IMR-90 (cell line): ENCODE data around the gene TANK. TPM values are rescaled to one million over a fixed set of nuclear protein-coding genes. Genes with fewer than 3 reads are reported as not detected.

ENCODE experiments used
- ATAC-seq: fragments of 200-7000 bp; cut with Tn5 transposase; 2 replicates; pipeline ENCODE4 v1.9.1; 2020; ENCODE audit warnings: low read depth, mild to moderate bottlenecking, moderate library complexity
- BruUV-seq: library from RNA; stranded (reverse); fragments of 400-500 nt; replicated peaks from 2 replicates; lab custom pipeline; 2021; lab: Mats Ljungman, UMichigan
- CTCF ChIA-PET: fragments of 300-600 bp; formaldehyde crosslinking; extraction: SDS; loops from one replicate; lab custom pipeline; 2021; ENCODE audit warnings: antibody characterized with exemption; lab: Yijun Ruan, JAX
- POLR2A ChIA-PET: fragments of 300-600 bp; sonication (Branson Sonifier 250); formaldehyde crosslinking; loops from one replicate; lab custom pipeline; 2022; ENCODE audit warnings: antibody characterized with exemption; ENCODE audit not compliant: unreplicated experiment; lab: Charles Lee
- DNase-seq: peaks from one replicate; pipeline ENCODE4 v3.0.0; 2013
- H2AFZ ChIP-seq: replicated peaks from 2 replicates; pipeline ENCODE3; 2013; ENCODE audit warnings: low read length, mild to moderate bottlenecking; ENCODE audit not compliant: poor library complexity
- H2AK5ac ChIP-seq: 2 replicates; pipeline ENCODE4 v1.6.1; 2013; ENCODE audit warnings: low read depth, low read length, inconsistent platforms
- H2AK9ac ChIP-seq: replicated peaks from 2 replicates; pipeline ENCODE3; 2013; ENCODE audit warnings: mild to moderate bottlenecking, low read depth, low read length, moderate library complexity; ENCODE audit not compliant: poor library complexity
- H2BK120ac ChIP-seq: 2 replicates; pipeline ENCODE4 v1.6.1; 2013; ENCODE audit warnings: low read depth, low read length, inconsistent platforms
- H2BK15ac ChIP-seq: 3 replicates; pipeline ENCODE4 v1.6.1; 2013; ENCODE audit warnings: low read depth, low read length, inconsistent platforms
- H2BK20ac ChIP-seq: 2 replicates; pipeline ENCODE4 v1.6.1; 2013; ENCODE audit warnings: low read depth, mild to moderate bottlenecking, inconsistent platforms, low read length, moderate library complexity
- H2BK5ac ChIP-seq: 2 replicates; pipeline ENCODE4 v1.6.1; 2013; ENCODE audit warnings: mild to moderate bottlenecking, low read depth, low read length, inconsistent platforms; ENCODE audit not compliant: poor library complexity, severe bottlenecking
- H3K14ac ChIP-seq: replicated peaks from 2 replicates; pipeline ENCODE4 v1.6.1; 2013; ENCODE audit warnings: low read depth, low read length, inconsistent platforms
- H3K18ac ChIP-seq: 2 replicates; pipeline ENCODE4 v1.6.1; 2013; ENCODE audit warnings: low read depth, low read length, control low read depth
- H3K23ac ChIP-seq: 2 replicates; pipeline ENCODE4 v1.6.1; 2013; ENCODE audit warnings: low read depth, low read length, inconsistent platforms
- H3K27ac ChIP-seq: 2 replicates; pipeline ENCODE4 v1.5.1; 2013; ENCODE audit warnings: mild to moderate bottlenecking, control low read depth, low read length; ENCODE audit not compliant: insufficient read depth
- H3K27me3 ChIP-seq: 2 replicates; pipeline ENCODE4 v1.6.1; 2013; ENCODE audit warnings: low read length; ENCODE audit not compliant: control insufficient read depth, insufficient read depth
- H3K36me3 ChIP-seq: 2 replicates; pipeline ENCODE4 v1.6.1; 2013; ENCODE audit warnings: low read length, mixed read lengths; ENCODE audit not compliant: control insufficient read depth, insufficient read depth
- H3K4ac ChIP-seq: 2 replicates; pipeline ENCODE4 v1.6.1; 2013; ENCODE audit warnings: low read depth, low read length, inconsistent platforms
- H3K4me1 ChIP-seq: 2 replicates; pipeline ENCODE4 v1.6.1; 2013; ENCODE audit warnings: low read length, mixed read lengths; ENCODE audit not compliant: control insufficient read depth, insufficient read depth
- H3K4me2 ChIP-seq: 2 replicates; pipeline ENCODE4 v1.6.1; 2013; ENCODE audit warnings: low read depth, mild to moderate bottlenecking, control low read depth, low read length, moderate library complexity
- H3K4me3 ChIP-seq: 2 replicates; pipeline ENCODE4 v1.5.1; 2013; ENCODE audit warnings: low read depth, mild to moderate bottlenecking, control low read depth, low read length, moderate library complexity; ENCODE audit not compliant: insufficient read depth
- H3K56ac ChIP-seq: 2 replicates; pipeline ENCODE4 v1.6.1; 2013; ENCODE audit warnings: low read length, inconsistent platforms; ENCODE audit not compliant: insufficient read depth; ENCODE audit errors: extremely low read depth
- H3K79me1 ChIP-seq, 2 experiments: 2 replicates each; pipeline ENCODE4 v1.6.1; 2013; ENCODE audit warnings: low read length in 2 of 2, inconsistent platforms in 1 of 2, low read depth in 1 of 2
- H3K9ac ChIP-seq: 2 replicates; pipeline ENCODE4 v1.6.1; 2013; ENCODE audit warnings: low read depth, low read length, control low read depth
- H3K9me1 ChIP-seq: 2 replicates; pipeline ENCODE4 v1.6.1; 2013; ENCODE audit warnings: low read length, inconsistent platforms; ENCODE audit not compliant: insufficient read depth
- H3K9me3 ChIP-seq: 2 replicates; pipeline ENCODE4 v1.6.1; 2013; ENCODE audit warnings: low read length; ENCODE audit not compliant: control insufficient read depth, insufficient read depth
- H4K20me1 ChIP-seq: 2 replicates; pipeline ENCODE4 v1.6.1; 2013; ENCODE audit warnings: low read length, inconsistent platforms; ENCODE audit not compliant: insufficient read depth
- H4K5ac ChIP-seq: 2 replicates; pipeline ENCODE4 v1.6.1; 2013; ENCODE audit warnings: mild to moderate bottlenecking, low read depth, low read length, control low read depth
- H4K8ac ChIP-seq, 2 experiments: 2 replicates each; pipeline ENCODE4 v1.6.1; 2013; ENCODE audit warnings: low read depth in 2 of 2, low read length in 2 of 2, control low read depth in 1 of 2, inconsistent platforms in 1 of 2
- H4K91ac ChIP-seq: 2 replicates; pipeline ENCODE4 v1.6.1; 2013; ENCODE audit warnings: low read depth, low read length, inconsistent platforms; ENCODE audit not compliant: insufficient read depth
- CHD1 ChIP-seq: IDR thresholded peaks from 2 replicates; pipeline ENCODE4 v1.6.1; 2012; ENCODE audit warnings: low read depth, low read length, improper control_type of control experiment
- NFE2L2 ChIP-seq: fragments of 150-350 bp; IDR thresholded peaks from 2 replicates; pipeline ENCODE4 v1.6.1; 2016; ENCODE audit warnings: low read depth, mild to moderate bottlenecking, low read length
- WGBS, 2 experiments: methylation state at CpG; one replicate each; pipeline versions ENCODE4 v1.1.5 to v1.1.7; 2013; ENCODE audit warnings: missing lambda C conversion rate in 2 of 2; ENCODE audit not compliant: insufficient read length in 1 of 2; ENCODE audit errors: extremely low coverage in 2 of 2; 5-methylcytosine and 5-hydroxymethylcytosine counted together
- dilution Hi-C: fragments of 300-500 bp; cut with HindIII; formaldehyde crosslinking; loops from one replicate; pipeline ENCODE4 v1.14.3; 2018; ENCODE audit warnings: low sequenced_read_pairs; ENCODE audit not compliant: unreplicated experiment
- in situ Hi-C: fragments of 300-500 bp; cut with MboI; formaldehyde crosslinking; loops from 3 replicates; pipeline ENCODE4 v1.14.3; 2019; ENCODE audit warnings: low sequenced_read_pairs, inconsistent platforms, mixed read lengths
- intact Hi-C: fragments of 100-400 bp; cut with micrococcal nuclease; formaldehyde crosslinking; loops from 2 replicates; pipeline ENCODE4 v1.10.0; 2022
- polyA plus RNA-seq, 3 experiments: library from polyadenylated mRNA; depleted of rRNA; stranded (reverse); fragments of >200 nt; gene quantifications; 2 replicates each; pipeline ENCODE4 v1.2.3, GENCODE V29; 2012; ENCODE audit warnings: low replicate concordance in 1 of 3
- total RNA-seq: library from RNA; depleted of rRNA; stranded (reverse); fragments of >200 nt; gene quantifications from 2 replicates; pipeline ENCODE4 v1.2.3, GENCODE V29; 2012

The TANK gene
- total and polyA plus RNA-seq, 2 of the 4 experiments (the other 2 are of a cell fraction): 25.4 to 41.9 TPM

GRCh38 chr2:161177969-161178368 is 17.7 kb downstream of the TANK start:
- Histone ChIP-seq H3K9me1 (peaks cover 9% of the 10 kb centered on the region; the same call in 1 of the 2 replicates), H2BK20ac (no peak overlapping the region), H3K79me1 (peaks cover 22 to 45% of the 10 kb centered on the region in 2 experiments), H2BK15ac (no peak overlapping the region), H3K56ac (no peak overlapping the region), H4K5ac (no peak overlapping the region), H4K91ac (no peak overlapping the region), H3K36me3 (peaks cover 21% of the 10 kb centered on the region), H3K4ac (no peak overlapping the region), H3K14ac (no peak overlapping the region), H2BK120ac (no peak overlapping the region), H2BK5ac (no peak overlapping the region), H2AK9ac (no peak overlapping the region), H3K9me3 (no peaks in the 10 kb centered on the region), H4K8ac (no peak overlapping the region), H3K27me3 (no peaks in the 10 kb centered on the region), H3K23ac (no peak overlapping the region), H2AK5ac (no peak overlapping the region), H3K9ac (no peak overlapping the region), H2AFZ (no peak overlapping the region), H3K4me1 (no peaks in the 10 kb centered on the region), H4K20me1 (peaks cover 5% of the 10 kb centered on the region; the same call in 1 of the 2 replicates), H3K18ac (no peak overlapping the region), H3K4me3 (no peak overlapping the region), H3K4me2 (no peak overlapping the region), H3K27ac (no peak overlapping the region)
- in situ Hi-C loops: no loop called here
- intact Hi-C loops: no loop called here
- no peak for DNase-seq
- TF ChIP-seq CHD1 (no peak), NFE2L2 (0 out of 2 replicates have a peak, but pooled peaks have one; percentile 19)
- BruUV-seq: no TSS peak
- no CpG with 5 or more reads among the region's 1 CpG for WGBS, 2 experiments
- dilution Hi-C loops: no loop called here
- no peak for ATAC-seq
- ChIA-PET CTCF (no interaction called here), POLR2A (no interaction called here)
